Right lung (tissue), 5 donors: ENCODE measurements around the gene TSPAN9. TPM values are rescaled to one million over a fixed set of nuclear protein-coding genes. Genes with fewer than 3 reads are reported as not detected.

ENCODE experiments used
- DNase-seq, 2 donors: peaks; one replicate each; pipeline ENCODE4 v3.0.0-alpha.2; 2013
- polyA plus RNA-seq, 5 donors: library from polyadenylated mRNA; unstranded; fragments of 120-200 nt; gene quantifications; one replicate each; pipeline versions ENCODE4 v1.2.1 to v1.2.3, GENCODE V29; 2013; ENCODE audit warnings: inconsistent platforms in 1 of 5, low replicate concordance in 1 of 5; ENCODE audit not compliant: insufficient read length in 5 of 5, insufficient read depth in 1 of 5

TSPAN9 gene
- polyA plus RNA-seq, 5 donors = 81.2 to 102 (median 91.2) TPM

DNA sequence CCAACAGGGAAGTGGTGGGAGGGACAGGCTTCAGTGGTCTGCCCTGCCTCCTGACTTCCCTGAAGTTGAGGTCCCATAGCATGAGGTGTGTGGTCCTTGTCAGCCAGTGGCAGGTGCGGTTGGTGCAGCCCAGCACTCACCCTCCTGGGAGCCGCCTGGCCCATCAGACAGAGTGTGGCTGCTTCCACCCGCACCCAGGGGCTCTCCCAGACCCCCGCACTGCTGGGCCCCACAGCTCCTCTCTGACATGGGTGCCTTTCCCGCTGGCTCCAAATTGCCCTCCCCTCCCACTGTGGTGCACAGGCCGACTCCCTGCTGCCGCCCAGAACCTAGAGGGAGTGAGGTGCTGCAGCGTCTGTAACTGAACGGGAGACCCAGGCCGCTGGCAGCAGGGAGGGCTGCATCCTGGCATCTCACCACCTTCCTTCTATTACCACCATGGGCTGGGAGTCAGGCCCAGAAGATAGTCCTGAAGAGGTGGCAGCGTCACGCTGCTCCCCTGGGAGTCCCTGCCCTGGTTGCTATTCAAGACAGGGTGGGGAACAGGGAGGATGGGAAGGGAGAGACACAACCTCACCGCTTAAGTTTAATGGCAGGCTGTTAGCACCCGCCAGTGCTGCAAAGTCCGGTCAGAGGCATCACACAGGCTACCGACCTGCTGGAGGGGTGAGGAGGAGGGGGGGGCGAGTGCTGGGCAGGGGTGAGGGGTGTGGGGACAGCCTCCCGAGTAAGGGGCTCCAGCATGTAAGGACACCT is 233.3 kb downstream of the TSPAN9 start:
- DNase-seq = no peak

DNA sequence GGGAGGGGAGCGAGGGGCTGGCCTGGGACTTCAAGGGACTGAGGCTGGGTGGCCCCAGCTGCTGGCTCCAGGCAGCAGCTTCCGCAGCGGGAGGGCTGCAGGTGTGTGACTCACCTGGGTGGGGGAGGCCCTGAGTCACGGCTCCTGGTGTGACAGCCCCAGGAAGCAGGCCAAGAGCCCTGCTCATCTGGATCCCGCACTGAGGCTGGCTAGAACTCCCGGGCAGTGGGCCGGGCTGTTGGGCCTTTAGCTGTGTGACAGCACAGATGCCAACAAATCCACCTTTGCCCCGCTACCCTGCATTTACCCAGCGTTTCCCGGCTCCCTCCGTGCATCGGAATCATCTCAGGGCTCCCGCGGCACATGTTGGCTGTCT is 233.8 kb downstream of the TSPAN9 start:
- DNase-seq = no peak

DNA sequence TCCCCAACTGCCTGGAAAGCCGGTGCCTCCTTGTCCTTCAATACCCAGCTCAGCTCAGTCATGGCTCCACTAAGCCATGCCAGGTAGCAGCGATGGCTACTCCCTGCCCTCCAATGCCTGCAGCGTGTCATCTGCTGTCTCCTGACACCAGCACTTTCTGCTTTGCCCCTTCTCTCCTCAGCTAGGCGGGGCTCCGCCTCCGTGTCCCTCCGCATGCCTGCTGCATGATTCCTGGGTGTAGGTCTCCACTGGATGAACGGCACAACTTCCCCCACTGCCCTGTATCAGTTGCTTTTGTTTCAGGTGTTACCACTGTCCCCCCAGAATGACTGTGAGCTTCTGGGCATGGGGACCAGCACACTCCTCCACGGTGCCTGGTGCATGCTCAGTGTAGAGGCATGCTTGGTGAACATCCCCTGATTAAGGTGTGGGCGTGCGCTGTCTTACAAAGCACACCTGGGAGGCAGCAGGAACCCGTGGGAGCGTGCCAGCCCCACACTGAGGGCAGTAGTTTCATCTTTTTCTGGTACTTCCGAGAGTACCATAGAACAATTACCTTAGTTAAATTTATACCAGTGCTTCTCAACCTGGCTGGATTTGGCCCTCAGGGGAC is 234.4 kb downstream of the TSPAN9 start:
- no peak for DNase-seq

DNA sequence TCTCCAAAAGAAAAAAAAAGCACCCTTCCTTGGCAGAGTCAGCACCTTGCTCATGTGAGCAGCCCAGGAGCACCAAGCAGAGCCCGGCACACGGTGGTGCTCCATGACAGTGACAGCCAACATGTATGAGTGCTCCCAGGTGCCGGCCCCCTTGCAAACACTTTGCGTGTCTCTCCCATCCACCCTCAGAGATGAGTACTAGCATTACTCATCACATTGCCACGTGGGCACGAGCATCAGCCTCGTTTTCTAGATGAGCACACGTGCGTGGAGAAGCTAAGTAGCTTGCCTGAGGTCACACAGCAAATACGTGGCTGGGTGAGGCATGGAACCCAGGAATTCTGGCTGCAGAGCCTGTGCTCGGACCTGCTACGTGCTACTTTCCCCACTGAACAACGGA is 235.9 kb downstream of the TSPAN9 start:
- DNase-seq = no peak

DNA sequence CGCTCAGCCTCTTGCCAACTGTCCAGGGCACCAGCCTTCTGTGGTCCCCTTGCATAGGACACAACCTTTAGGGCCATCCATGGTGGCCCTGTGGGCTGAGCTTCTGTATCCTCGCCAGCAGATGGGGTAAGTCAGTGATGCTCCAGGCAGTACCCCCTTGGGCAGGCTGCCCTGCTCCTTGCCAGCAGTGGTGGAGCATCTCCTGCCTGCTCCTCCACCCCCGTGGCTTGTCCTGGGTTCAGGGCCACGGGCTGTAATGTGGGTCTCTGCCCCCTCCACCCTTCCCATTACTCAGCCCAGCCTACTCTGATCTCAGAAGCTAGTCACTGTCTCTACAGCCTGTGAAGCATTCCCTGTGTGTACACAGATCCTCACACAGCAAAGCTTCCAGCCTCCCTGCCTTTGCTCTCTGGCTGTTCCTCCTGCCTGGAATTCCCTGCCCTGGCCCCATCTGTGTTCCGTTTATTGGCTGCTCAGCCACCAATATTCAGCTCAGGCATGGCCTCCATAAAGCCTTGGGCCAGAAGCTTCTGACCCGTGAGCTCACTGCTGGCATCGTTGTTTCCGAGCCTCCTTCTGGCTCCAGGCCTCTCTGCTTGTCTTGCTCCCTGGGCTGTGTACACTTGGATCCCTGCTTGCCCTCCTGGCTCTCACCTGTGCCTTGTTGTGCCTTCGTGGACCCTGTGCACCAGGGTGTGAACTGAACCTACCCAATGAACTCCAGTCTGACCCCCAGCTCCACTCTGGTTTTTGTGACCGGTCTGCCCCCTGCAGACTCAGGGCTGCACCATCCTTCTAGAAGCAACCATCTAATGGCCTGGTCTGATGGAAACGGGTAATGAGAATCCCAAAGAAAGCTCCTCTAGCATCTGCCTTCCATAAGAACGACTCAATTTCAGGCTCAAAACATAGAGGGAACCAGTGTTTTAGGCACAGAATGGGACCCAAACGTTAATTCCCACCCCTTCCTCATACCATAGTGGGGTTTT is 236.8 kb downstream of the TSPAN9 start:
- DNase-seq = no peak

DNA sequence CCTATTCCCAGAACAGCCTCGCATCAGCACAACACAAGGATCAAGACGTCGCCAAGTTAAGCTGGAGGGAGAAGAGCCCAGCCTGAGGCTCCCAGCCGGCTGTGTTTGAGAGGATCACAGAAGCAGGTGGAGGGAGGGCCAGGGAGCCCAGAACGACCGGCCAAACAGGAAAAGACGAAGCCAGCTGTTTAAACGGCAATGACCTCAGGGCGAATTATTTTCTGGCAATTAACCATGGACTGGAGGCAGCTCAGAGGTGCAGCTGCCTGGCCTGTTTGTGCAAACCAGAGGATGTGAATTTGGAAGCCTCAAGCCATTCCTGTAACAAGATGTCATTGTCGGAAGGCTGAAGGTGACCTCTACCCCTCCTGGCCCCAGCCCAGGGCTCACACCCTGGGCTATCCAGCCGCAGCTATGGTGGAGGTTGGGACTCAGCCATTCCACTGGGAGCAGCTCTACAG is 238.1 kb downstream of the TSPAN9 start:
- DNase-seq = peak; percentile 75 to 78

DNA sequence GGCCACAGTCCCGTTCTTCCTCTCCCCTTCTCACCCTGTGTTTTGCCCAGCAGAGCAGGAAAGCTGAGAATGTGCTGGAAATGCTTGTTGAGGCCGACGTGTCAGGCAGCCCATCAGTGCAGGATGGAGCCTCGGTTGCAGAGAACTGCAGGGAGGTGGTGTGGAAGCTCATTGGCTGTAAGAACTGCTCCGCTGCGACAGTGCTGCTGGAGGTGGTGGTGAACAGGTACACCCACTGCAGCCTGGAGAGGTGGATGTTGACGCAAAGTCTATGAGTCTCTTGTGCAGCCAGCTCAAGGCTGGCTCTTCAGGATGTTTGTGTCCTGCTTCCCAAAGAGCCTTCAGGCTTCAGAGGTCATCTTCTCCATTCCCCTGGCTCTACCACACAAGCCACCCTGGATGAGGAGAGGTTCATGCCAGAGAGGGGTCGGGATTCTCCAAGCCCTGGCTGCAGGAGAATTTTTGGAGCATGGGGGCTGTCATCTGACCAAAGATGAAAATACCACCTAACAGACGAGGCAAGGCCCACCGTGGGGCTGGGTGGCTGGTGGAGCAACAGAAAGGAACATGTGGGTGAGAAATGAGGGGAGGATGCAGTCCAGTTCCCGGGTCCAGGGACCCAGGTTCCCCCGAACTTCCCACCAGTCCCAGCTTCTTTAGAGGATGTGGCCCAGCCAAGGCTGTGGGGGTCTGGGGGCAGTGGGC is 239.7 kb downstream of the TSPAN9 start:
- DNase-seq = no peak

DNA sequence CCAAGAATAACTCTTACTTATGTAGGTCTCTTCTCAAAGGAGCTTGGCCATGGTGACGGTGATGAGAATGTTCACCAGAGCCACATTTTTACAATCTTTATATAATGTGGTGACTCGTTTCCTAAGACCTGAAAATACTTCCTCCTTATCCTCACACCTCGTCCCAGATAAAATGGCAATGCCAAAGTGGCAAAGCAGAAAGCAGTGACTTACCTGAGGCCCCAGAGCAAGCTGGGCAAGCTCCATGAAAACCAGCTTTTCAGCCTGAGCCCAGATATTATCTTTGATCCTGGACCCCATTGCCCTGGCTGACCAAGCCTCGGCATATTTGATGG is 240.3 kb downstream of the TSPAN9 start:
- no peak for DNase-seq

DNA sequence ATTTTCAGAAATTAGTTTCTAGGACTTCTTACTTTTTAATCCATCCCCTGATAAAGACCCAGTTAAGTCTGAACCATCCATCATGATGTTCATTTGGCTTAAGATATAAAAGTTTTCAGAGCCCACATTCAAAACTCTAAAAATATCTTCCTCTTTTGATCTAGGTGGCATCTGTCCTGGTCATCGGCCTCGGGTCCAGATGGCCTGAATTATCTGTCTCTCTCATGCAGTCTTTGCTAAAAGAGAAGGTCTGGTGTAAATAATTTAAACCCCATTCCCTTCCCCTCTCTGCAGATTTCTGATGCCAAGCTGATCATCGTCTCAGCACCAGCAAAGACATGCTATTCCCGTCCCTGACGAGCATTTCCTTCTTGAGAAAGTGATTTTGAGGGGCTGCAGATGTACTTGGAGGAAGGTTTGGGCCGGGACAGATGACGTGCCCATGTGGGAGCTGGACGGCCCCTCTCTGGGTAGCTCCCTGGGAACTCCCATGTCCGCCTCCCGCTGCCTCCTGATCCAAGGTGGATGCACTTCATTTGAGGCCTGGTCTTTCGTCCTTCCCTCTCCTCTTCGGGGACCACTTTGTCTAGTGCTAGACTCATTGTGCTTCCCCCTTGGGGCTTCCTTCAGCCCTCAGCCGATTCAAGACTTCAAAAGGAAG is 240.8 kb downstream of the TSPAN9 start:
- no peak for DNase-seq

DNA sequence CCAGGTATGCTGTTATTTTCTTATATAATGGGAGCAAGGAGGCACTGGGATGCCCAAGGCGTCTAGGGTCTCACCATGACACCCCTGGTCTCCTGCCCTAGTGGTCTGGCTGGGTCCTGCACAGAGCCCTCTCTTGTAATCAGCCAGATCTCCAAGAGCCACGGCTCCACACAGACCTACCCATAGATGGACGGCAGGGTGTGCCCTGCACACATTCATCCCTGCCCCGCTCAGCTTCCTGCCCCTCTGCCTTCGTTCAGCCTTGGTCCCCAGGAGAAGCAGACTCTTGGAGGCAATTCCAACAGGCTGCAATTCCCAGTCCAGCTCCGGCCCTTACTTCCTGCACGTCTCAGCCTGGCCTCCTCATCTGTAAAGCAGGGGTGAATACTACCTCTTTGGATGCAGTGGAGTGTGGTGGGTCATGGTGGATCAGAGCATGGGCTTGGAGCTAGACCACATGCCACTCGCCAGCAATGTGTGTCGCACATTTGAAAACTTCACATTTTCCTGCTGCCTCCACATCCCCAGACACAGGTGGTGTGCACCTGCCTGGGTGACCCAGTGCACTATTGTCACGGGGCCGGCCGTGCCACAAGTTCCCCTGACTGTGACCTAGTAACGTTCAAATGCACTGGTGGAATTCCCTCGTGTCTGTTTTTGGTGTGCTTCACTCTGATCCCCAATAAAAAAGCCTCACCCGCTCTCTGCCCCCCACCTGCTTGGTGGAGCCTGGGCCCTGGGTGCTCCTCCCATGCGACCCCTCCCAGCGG is 242.7 kb downstream of the TSPAN9 start:
- DNase-seq = no peak

DNA sequence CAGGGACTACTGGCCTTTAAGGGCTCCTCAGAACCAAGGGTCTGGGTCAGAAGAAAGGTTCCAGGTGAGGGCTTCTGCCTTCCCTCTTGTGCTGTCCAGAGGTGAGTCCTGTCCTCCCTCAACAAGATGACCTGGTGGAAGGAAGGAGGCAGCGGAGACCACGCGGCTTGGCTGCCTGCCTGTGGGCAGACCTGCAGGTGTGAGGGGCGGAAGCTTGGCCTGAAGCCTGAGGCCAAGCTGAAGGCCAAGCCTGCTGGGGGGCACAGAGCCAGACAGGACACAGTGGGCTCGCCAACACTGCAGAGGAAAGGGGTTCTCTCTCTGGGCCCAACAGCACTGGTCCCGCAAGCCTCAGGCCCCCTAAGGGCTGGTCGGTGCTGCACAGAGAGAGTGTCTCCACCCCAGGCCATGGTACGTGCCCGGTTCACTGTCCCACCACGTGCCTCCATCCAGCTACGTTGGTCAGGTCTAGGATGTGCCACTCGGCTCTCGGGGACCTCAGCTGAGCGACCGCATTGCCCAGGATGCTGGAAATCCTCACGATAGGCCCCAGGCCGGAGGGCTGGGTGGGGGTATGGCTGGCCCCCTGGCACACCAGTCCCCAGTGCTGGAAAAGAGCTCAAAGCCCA is 243.8 kb downstream of the TSPAN9 start:
- DNase-seq = no peak

DNA sequence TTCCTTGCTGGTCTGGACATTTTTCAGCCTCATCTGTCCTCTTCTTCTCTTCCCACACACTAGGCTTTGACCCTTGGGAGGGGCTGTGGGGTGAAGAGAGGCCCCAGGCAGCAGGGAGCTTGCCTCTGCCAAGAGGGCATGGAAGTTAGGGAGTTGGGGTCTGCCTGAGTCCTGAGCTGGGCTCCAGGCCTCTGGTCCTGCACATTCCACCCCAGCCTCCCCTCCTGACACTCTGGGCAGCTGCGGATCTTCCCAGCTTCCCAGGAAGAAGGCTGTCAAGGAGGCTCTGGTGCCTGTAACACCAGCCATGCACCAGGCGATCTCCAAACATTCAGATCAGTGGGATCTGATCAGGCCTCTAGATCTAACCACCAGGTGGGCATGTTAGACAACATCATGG is 244.7 kb downstream of the TSPAN9 start:
- no peak for DNase-seq

DNA sequence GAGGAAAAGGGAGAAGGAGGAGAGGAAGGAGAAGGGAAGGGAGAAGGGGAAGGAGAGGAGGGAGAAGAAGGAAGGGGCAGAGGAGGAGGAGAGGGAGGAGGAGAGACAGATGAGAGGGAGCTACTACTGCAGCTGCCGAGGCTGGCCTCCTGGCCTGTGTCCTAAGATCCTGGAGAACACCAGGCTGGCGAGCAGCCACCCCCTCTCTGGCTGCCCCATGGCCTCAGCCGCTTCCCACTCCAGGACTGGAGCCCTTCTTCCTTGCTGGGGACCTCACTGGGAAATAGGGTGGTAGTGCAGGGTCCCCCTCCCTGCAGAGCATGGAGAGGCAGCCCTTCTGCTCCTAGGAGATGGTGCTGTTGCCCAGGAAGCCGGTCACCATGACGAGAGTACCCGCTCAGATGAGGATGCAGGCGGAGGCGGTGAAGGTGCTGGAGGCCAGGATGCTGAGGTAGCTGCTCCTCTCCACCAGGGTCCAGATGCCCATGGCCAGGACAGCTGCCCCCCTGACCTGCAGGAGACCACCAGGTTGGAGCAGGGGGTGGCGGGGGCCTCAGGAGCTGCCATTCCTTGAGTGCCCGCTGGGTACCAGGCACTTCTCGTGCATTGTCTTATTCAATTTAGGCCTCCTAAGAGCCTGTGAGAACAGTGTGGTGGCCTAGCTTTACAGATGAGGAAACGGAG is 246.0 kb downstream of the TSPAN9 start:
- DNase-seq = no peak

DNA sequence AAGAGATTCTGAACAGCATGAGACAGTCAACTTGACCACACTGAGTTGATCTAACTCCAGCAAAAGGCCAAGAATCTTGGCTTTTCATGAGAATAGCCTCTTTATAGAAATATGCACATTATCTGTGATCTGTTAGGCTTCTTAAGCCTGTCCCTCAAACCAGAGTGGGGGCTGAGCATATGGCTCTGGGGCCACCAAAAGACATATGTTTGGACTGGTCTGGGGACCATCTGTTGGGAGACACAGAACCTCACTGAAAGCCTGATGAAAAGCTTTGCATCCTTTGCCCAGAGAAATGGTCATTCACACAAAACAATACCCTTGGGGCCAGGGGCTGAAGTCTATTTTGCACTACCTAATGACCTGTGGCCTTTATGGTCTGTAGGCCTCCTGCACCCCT is 248.6 kb downstream of the TSPAN9 start:
- no peak for DNase-seq

DNA sequence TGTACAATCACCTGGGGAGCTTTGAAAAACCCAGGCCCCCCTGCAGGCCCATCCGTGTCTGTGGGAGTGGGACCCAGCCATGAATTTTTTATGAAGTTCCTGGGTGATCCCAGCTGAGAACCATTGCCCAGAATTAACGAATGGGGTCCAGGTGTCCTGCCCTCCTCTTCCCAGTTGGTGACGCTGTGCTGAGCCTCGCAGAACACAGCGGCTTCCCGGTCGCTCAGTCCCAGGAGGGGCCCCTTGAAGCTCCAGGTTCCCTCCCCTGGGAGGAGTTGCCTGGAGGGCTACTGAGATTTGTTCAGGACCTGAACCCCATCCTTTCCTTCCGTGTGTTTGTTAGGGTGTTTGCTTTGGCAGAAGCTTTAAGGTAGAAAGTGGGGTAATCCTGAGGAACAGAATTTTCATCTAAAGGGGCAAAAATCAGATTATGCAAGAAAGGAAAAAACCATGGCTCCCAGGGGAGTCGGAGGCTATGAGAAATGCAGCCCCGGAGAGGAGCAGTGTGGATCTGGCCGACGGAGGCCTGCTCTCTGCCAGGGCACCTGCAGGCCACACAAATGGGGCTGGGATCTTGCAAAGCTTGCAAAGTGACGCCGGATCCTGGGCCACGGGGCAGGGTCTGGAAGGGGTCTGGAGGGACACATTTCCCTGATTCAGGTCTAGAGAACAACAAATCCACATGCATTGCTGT is 249.1 kb downstream of the TSPAN9 start:
- DNase-seq = no peak

DNA sequence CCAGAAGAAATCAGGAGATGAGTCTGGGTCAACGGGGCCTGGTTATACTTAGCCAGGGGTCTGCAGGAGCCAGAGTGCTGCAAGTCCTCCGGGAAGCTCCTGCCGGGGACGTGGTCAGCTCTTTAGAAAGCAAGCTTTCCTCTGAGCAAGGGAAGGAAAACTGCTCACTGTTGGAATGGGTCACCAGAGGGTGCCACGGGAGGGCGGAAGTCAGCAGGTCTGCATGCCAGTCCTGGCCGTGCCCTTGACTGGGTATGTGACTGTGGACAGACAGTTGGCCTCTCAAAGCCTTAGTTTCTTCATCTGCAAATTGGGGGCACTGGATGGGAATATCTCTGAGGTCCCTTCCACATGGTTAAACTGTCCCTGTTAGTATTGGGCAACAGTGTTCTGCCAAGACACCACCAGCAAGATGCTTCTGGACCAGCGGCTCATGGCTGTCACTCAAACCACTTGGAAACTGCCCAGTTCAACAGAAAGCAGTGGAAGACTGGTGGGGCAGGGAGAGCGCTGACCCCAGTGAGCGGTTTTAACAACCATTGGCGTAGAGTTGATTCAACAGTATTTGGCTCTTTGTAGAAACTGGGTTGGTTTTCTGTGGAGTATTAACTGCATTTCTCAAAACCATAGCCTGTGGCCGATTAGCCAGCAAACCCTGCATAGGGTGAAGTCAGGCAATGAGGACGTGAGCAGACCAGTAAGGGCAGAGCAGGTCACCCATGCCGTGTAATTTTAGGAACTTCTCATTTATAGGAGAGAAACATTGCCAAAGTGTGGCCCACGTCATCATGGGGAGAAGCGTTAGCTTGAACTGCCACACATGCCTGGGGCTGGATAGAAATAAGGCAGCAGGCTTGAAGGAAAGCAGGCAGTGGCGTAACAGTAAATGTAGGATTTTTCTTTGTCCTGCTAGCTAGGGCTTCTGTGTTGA is 249.9 kb downstream of the TSPAN9 start:
- no peak for DNase-seq

DNA sequence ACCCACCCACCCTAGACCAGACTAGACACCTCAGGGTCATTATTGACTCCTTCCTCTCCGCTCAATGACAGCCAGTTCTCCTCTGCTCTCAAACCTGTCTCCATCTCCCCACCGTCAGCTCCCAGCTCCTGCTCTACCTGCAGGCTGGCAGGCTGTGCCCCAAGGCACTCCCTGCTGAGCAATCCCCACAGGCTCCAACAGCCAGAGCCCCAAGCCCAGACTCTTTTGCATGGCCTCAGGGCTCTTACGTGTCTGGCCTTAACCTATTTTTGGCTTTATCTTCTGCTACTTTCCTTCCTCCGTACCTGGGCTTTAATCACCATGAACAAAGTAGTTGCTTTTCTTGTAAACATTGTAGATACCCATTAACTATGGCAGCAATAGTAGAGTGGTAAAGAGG is 250.9 kb downstream of the TSPAN9 start:
- no peak for DNase-seq

DNA sequence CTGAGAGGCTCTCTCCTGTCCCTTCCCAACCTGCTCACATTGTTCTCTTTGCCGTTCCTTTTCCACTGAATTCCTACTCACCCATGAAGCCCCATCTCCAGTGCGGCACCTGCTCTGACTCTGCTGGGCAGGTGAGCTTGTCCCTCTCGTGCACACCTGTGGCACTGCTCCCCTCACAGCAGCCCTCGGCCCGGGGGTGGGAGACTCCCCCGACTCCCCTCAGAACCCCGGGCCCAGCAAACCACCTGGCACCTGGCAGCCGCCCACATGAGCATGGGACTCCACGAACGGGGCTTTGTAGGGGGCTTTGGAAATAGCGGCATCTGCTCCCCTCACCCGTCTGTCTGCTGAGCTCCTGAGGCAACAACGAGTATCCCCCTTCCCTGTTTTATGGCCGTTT is 251.4 kb downstream of the TSPAN9 start:
- no peak for DNase-seq
